Islet of Langerhans (tissue), 1 donor: Measurements from ENCODE around the gene CIBAR2.

Source experiments
- FAIRE-seq: peaks from one replicate; lab custom pipeline; 2011; peaks lifted over from hg19 to GRCh38; lab: Jason Lieb, UNC

Gene CIBAR2

DNA sequence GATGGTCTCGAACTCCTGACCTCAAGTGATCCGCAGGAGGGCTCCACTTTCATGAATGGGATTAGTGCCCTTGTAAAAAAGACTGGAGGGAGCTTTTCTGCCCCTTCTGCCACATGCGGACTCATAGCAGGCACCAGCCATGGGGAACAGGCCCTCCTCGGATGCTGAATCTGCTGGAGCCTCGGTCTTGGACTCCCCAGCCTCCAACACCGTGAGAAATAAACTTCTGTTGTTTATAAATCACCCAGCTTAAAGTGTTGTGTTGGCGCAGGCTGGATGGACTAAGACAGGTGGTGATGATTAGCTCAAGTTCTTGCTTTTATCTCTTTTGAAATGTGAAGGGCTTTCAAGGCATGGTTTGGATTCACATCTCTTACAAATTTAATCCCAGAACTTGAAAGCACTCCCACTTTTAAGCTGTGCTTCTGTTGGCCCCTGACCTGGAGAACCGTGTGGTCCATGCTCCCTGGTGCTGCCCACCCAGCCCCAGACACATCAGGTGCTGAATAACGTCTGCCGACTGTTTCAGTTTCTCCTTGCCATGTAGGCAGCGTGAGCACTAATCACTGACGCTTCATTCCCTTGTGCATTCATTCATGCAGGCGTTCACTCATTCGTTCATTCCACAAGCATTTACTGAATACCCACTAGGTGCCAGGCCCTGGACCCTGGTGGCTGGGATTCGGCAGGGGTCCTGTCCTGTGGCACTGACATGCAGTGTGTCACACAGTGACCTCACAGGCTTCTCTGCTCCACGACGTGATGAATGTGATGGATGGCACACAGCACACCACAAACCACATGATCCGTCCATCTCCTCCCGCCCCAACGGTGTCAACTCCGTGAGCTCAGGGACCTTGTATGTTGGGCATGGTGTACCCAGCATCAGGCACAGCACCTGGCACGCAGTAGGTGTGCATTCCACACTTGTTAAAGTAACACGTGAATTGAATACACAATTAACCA is 8.9 kb downstream of the CIBAR2 start:
- FAIRE-seq: no peak

DNA sequence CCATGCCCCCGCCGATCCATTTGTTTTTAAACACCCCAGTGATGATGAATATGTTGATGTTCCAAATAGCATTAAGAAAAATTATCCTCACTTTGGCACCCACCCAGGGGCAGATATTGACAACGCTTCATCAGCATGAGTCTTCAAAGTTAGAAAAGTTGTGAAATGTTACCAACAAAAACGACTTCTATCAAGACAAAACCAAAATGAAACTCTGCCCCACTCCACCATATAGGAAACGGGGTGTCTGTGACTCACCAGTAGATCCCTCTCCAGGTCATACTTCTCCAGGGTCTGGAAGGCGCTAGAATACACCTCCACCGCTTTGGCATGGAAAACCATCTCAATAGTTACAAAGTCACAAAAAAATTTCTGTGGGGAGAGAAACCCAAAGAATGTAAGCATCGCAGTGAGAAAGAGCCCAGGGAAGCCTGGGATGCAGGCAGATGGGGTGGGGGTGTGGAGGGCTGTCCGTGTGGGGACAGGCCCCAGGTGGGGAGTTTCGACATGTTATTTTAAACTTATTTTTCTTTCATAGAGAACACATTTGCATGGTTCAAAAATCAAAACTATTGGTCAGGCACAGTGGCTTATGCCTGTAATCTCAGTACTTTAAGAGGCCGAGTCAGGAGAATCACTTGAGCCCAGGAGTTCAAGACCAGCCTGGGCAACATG is 10.2 kb downstream of the CIBAR2 start:
- FAIRE-seq: no peak

- FAIRE-seq: no peak
Measured at GRCh38 chr16:85100265-85100664, 12.0 kb downstream of the CIBAR2 start.

- FAIRE-seq: no peak
Measured at GRCh38 chr16:85098565-85098964, 13.7 kb downstream of the CIBAR2 start.

DNA sequence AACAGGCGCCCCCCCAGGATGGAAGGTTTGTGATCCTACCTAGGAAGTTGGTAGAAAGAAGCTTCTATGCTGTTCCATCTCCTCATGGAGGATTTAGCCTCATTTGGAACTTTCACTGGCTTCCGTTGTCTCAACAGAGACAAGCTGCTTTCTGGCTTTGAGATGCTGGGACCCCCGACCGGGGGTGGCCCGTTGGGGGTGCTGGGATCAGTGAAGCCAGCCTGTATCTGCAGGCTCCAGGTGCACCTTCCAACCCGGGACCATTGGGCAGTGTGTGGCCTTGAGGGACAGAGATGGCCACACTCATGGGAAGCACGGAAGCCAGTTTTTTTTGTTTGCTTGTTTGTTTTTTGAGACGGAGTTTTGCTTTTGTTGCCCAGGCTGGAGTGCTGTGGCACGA is 15.4 kb downstream of the CIBAR2 start:
- FAIRE-seq: no peak

GRCh38 chr16:85094812-85095211 is 17.5 kb downstream of the CIBAR2 start:
- FAIRE-seq: no peak

- FAIRE-seq: no peak
Measured at GRCh38 chr16:85094176-85094805, 18.0 kb downstream of the CIBAR2 start.

- no peak for FAIRE-seq
Measured at GRCh38 chr16:85093705-85094104, 18.6 kb downstream of the CIBAR2 start.

- FAIRE-seq: no peak
Measured at GRCh38 chr16:85092851-85093250, 19.4 kb downstream of the CIBAR2 start.

GRCh38 chr16:85092309-85092708 is 20.0 kb downstream of the CIBAR2 start:
- FAIRE-seq: no peak

DNA sequence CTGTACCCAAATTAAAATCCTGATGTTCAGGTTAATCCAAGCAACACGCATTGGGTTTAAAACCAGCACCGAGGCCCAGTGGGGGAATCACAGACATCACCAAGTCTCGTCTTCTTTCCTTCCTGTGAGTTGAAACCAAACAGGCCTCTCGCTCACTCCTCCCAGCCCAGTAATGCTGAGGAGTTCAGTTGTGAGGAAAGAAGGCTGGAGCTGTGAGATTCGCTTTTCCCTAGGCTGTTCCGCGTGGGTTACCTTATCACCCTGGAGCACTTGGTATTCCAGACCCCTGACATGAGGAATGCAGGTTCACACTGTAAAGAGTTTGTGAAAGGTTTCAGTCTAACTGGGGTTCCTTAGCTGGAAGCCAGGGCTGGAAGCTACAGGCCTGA is 20.8 kb downstream of the CIBAR2 start:
- FAIRE-seq: no peak

DNA sequence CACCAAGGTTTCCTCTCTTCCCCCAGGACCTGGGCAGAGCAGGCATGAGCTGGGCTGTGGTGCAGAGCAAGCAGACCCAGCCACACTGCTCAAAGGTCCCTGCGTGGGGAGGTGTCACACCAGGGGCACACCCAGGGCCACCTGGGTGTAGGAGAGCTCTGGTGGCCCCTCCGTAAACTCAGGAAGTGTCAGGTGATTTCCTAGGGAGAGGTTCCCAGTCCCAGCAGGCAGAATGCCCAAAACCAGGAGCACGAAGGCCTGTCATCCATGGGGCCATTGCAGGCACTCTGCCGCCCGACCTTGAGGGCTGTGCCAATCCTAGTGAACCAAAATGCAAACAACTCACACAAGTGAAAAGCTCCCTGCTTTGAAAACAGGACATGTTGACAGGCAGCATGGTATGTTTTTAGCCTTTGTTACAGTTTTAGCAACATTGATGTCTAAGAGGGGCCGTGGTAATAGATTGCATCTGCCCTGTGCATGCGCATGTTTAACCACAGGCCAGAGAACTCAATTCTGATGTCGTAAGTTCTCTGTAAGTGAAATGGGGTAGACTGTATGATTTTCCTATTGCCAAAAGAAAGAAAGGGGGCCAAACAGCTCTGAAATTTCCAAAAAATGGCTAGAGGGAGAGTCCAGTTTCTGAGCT is 21.3 kb downstream of the CIBAR2 start:
- no peak for FAIRE-seq

DNA sequence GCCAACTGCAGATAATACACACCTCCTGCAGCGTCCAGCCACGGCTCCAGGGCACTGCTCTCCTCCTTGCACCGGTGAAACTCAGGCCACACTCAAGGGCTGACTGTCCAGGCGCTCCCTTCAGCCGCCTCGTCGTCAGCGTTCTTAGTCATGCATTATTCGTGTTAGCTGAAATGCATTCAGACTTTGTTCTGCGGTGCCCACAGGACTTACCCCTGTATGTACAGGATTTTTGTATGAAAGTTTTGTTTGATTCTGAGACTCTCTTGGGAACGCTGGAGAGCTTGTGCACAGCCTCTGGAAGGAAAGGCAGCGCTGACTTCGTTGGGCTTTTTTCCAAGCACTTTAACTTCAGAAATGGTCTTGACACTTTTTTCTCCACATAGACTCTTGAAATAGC is 22.1 kb downstream of the CIBAR2 start:
- FAIRE-seq: no peak

DNA sequence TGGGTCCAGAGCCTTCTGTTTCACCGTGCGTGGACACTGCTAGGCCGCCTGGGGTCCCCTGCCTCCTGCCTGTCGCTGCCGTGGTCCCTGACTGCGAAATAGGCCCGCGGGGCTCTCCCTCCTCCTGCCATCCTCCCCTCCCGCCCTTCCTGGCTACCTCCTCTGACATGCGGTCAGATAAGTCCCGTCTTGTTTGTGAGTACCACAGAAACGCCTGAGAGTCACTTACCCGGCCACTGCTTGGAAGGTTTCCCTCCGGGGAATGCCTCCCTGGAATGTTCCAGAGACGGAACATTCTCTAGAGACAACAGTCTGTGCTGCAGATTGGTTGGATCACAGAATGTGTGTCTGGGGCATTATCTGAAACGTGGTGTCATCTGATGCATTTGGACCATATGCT is 22.7 kb downstream of the CIBAR2 start:
- FAIRE-seq: no peak

- FAIRE-seq: no peak
Measured at GRCh38 chr16:85088570-85089199, 23.6 kb downstream of the CIBAR2 start.

DNA sequence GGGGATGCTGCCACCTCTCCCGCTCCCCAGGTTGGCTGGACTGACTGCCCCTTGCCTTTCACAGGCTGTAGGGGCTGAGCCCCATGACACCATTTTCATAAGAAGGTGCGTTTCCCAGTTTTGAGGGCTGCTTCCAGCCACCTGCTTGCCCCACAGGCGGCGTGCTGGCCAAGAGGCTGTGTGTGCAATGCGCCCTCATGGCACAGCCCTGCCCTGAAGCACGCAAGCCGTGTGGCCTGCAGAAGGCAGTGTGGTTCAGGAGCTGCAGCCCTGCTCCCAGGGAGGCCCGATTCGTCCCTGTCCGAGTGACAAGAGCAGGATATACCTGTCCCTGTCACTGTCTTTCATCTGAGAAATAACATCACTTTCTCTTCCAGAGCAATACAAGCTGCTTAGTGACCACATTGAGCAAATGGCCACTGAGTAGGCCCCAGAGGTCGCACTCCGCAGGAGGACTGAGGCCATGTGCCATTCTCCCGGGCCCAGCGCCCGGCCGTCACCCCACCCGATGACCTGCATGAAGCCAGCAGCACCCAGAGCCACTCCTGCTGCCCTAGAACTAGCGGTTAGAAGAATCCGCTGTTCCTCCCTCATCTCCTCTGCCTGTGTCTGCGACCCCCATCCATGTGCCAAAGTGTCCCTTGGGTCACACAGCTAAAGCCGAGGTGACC is 24.2 kb downstream of the CIBAR2 start:
- FAIRE-seq: no peak

- no peak for FAIRE-seq
Measured at GRCh38 chr16:85086347-85087291, 25.7 kb downstream of the CIBAR2 start.

- no peak for FAIRE-seq
Measured at GRCh38 chr16:85085721-85086120, 26.6 kb downstream of the CIBAR2 start.

- FAIRE-seq: no peak
Measured at GRCh38 chr16:85084841-85085510, 27.3 kb downstream of the CIBAR2 start.
